GM21529 (cell line): ENCODE results near the gene CCL1.

Experiments
- ATAC-seq: cut with Tn5 transposase; IDR thresholded peaks from one replicate; pipeline ENCODE4 v1.9.1; 2021; ENCODE audit not compliant: unreplicated experiment

The CCL1 gene

GRCh38 chr17:34384271-34384670, 21.2 kb upstream of the CCL1 start:
- no peak for ATAC-seq

DNA sequence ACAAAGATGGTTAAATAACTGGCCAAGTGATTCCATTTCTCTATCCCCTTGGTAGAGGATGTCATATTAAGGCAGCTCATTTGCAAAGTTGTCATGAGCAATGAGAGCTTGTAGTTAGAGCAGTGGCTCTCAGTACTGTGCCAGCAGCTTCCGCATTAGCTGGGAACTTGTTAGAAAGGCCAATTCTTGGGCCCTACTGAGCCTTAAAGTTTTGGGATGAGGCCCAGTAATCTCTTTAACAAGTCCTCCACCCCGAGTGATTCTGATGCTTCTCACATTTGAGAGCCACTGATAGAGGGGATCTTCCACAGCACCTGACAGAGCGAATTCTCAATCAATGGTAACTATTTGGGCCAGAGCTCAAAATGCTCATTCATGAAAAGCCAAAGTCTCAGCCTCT, 20.2 kb upstream of the CCL1 start:
- ATAC-seq, result no peak

DNA sequence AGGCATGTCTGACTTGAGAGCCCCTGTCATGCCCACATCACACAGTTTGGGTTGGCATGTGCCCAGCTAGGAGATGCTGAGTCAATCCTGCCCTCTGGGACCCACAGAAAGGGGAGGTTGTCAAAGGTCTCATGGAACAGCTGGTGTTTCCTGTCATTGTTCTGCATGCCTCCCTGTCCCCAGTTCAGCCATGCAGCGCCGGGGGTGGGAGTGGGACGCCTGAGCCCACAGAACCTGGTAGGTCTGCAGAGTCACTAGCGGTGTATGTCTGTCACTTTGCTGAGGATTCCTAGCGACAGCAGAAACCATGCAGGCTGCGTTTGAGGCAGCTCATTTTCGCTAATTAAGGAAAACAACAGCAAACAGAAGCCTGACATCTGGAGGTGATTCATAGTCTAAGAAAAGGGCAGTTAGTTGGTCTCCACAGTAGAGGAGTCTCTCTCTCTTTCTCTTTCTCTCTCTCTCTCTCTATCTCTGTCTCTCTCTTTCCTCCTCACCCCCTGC, 19.6 kb upstream of the CCL1 start:
- no peak for ATAC-seq

DNA sequence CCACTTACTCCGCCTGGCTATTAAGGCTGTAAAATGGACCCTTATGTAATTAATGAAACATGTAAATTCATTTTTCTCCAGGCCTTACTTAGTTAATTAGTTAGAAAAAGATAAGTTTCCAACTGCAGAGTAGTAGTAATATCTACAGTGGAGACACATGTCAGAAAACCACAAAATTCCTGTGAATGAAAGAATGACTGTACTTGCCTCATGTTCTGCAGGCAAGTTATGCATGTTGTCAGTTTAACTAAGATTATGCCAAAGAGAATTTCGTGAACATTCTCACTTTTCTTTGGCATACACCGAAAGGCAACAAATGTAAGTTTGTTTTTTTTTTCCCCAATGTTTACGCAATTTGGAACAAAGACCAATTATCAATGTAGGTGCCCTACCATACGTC, 16.8 kb upstream of the CCL1 start:
- ATAC-seq, result no peak

DNA sequence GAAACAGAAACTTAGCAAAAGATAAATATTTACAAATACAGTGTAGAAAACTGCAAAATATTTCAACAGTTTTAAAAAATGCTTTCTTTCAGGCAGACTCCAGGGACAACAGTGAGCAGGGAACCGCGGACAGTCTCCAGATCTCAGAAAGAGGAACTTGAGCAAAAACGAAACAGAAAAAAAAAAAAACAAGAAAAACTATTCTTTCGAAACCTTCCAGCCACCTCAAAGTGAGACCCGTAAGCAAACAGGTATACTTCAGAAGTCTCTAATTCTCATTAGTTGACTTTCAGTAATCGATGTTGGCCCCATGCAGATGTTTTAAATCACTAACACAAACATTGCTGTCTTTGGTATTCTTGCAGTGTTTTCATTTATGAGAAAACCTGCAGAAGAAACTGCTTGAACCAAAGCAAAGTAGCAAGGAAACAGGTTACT, 15.7 kb upstream of the CCL1 start:
- ATAC-seq, result peak; percentile 68

GRCh38 chr17:34377078-34377823, 14.2 kb upstream of the CCL1 start:
- peak; percentile 43 for ATAC-seq

GRCh38 chr17:34375426-34375997, 12.5 kb upstream of the CCL1 start:
- no peak for ATAC-seq

DNA sequence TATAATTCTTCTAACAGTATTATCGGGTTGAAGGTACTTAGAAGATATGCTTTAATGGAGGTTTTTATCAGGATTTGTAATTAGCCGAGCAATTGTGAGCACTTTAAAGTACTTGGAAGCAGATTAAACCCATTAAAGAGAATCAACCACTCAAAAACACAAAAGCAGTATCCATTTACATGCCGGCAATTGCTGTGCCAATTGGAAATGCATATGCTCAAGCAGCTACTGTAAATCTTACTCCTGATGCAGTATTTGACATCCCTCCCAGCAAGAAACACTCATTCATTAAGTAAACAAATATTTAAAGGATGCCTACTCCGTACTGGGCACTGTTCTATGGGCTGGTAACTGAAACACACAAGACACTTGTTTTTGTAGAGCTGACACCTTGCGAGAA, 11.4 kb upstream of the CCL1 start:
- ATAC-seq, result no peak

GRCh38 chr17:34371405-34372100, 8.5 kb upstream of the CCL1 start:
- ATAC-seq, result no peak

GRCh38 chr17:34370997-34371395, 8.0 kb upstream of the CCL1 start:
- no peak for ATAC-seq

- ATAC-seq, result no peak
Measured at GRCh38 chr17:34370376-34370996, 7.5 kb upstream of the CCL1 start.

- ATAC-seq, result no peak
Measured at GRCh38 chr17:34369571-34369970, 6.5 kb upstream of the CCL1 start.

DNA sequence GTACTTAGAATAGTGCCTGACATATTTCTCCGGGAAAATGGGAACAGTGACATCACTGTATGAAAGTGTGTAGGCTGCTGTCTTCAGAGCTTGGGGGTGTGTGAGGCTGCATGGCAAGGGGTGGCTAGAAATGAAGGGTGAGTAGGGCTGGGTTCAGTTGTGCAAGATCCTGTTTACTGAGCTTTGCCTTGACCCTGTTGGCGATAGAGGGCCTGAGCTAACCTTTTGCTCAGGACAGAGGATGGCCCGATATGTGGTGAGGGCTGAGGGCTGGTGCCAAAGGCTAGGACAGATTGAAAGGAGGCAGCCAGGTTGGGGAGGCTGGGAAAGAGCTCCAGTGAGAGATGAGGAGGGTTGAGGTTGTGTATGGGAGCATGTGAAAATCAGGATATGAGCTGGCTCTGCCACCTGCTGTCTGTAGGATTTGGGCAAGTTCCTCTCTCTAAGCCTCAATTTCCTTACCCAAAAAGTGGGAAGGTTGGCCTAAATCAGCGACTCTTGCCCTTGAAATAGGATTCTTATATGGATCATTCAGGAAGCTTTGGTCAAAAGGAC, 6.0 kb upstream of the CCL1 start:
- no peak for ATAC-seq

- no peak for ATAC-seq
Measured at GRCh38 chr17:34368196-34368945, 5.3 kb upstream of the CCL1 start.

GRCh38 chr17:34367486-34368195, 4.6 kb upstream of the CCL1 start:
- no peak for ATAC-seq

DNA sequence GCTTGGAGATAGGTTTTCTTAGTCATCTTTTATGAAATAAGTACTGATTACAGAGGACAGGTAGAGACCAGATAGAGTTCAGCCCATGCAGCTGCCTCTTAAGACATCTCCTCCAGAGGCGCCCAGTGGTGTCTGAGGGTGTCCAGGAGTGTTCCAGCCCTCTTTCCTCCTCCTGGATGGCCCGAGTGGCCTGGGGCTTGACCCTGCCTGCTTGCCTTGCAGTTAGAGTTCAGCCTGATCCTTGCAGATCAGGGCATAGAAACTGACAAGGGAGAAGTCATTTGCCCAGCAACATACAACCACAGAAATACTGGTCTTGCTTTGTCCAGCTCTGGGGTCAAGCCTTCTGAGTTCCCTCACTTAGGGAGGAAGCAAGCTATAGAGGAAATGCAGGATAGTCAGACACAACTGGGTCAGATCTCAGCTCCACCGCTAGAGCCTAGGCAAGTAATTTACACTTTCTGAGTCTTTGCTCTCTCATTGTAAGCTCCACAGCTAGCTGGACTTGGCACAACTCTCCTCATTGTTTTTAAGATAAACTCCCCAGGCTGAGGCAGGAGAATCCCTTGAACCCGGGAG, 3.6 kb upstream of the CCL1 start:
- ATAC-seq, result no peak

- ATAC-seq, result no peak
Measured at GRCh38 chr17:34366010-34366409, 3.0 kb upstream of the CCL1 start.

- no peak for ATAC-seq
Measured at GRCh38 chr17:34365340-34365739, 2.3 kb upstream of the CCL1 start.

DNA sequence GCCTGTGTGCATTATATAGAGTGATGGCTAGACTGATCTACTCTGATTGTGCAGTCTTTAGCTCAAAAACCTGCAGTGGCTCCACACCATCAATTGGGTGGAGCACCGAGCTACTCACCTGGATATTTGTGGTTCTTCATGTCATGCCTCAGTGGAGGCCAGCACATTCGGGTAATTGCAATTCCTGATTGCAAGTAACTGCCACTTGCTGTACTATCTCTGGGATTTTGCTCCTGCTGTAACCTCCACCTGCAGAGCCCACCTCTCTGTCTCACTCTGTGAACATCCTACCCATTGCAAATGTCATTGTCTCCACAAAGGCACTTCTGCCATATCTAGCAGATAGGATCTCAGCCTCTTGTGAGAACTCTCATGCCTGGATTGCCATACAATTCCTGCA, 1.7 kb upstream of the CCL1 start:
- no peak for ATAC-seq
